Keratinocyte (primary cell): ENCODE results near the gene CACFD1. TPM values are rescaled to one million over a fixed set of nuclear protein-coding genes. Genes with fewer than 3 reads are reported as not detected.

ENCODE experiments used
- DNase-seq: peaks from one replicate; pipeline ENCODE4 v3.0.0-alpha.2; 2011; ENCODE audit warnings: low read depth, missing footprints, low spot score
- FAIRE-seq: peaks from 2 replicates; lab custom pipeline; 2011; peaks lifted over from hg19 to GRCh38; lab: Jason Lieb, UNC
- H2AFZ ChIP-seq: 2 replicates; pipeline ENCODE4 v1.6.0; 2012; ENCODE audit warnings: low read length, control low read depth, inconsistent platforms; ENCODE audit not compliant: control insufficient read depth
- H3K27ac ChIP-seq: 2 replicates; pipeline ENCODE4 v1.5.1; 2011; ENCODE audit warnings: low read length; ENCODE audit not compliant: control insufficient read depth, insufficient read depth
- H3K27me3 ChIP-seq: 3 replicates; pipeline ENCODE4 v1.6.0; 2011; ENCODE audit warnings: low read length; ENCODE audit not compliant: control insufficient read depth, insufficient read depth; ENCODE audit errors: extremely low read depth
- H3K36me3 ChIP-seq, 2 experiments: 2 replicates in 1 of 2; 3 replicates in 1 of 2; pipeline ENCODE4 v1.5.1; 2011; ENCODE audit warnings: low read length in 2 of 2, mild to moderate bottlenecking in 1 of 2; ENCODE audit not compliant: control insufficient read depth in 2 of 2, insufficient read depth in 2 of 2; ENCODE audit errors: extremely low read depth in 1 of 2
- H3K4me1 ChIP-seq: 3 replicates; pipeline ENCODE4 v1.5.1; 2011; ENCODE audit warnings: low read length; ENCODE audit not compliant: control insufficient read depth, insufficient read depth; ENCODE audit errors: extremely low read depth
- H3K4me2 ChIP-seq: 3 replicates; pipeline ENCODE4 v1.6.0; 2011; ENCODE audit warnings: low read depth, low read length; ENCODE audit not compliant: control insufficient read depth, insufficient read depth; ENCODE audit errors: extremely low read depth
- H3K4me3 ChIP-seq, 3 experiments: fragments of 200-600 bp in 1 of 3; sonication (generic) in 1 of 3; 2 replicates in 2 of 3; 3 replicates in 1 of 3; pipeline ENCODE4 v1.5.1; 2011 to 2016; ENCODE audit warnings: low read length in 3 of 3, mild to moderate bottlenecking in 3 of 3, control low read depth in 2 of 3, inconsistent platforms in 1 of 3, low read depth in 1 of 3, mixed read lengths in 1 of 3, mixed run types in 1 of 3, moderate library complexity in 1 of 3; ENCODE audit not compliant: control insufficient read depth in 2 of 3, insufficient read depth in 2 of 3; ENCODE audit errors: extremely low read depth in 1 of 3
- H3K79me2 ChIP-seq: 2 replicates; pipeline ENCODE4 v1.6.0; 2012; ENCODE audit warnings: low read length; ENCODE audit not compliant: control insufficient read depth, insufficient read depth
- H3K9ac ChIP-seq: 3 replicates; pipeline ENCODE4 v1.6.0; 2011; ENCODE audit warnings: low read length; ENCODE audit not compliant: control insufficient read depth, insufficient read depth; ENCODE audit errors: extremely low read depth
- H3K9me1 ChIP-seq: 3 replicates; pipeline ENCODE4 v1.6.0; 2011; ENCODE audit warnings: low read length; ENCODE audit not compliant: control insufficient read depth, insufficient read depth; ENCODE audit errors: extremely low read depth
- H3K9me3 ChIP-seq: 2 replicates; pipeline ENCODE4 v1.5.1; 2012; ENCODE audit warnings: low read depth, low read length; ENCODE audit not compliant: control insufficient read depth
- H4K20me1 ChIP-seq: 3 replicates; pipeline ENCODE4 v1.6.0; 2011; ENCODE audit warnings: low read length; ENCODE audit not compliant: control insufficient read depth, insufficient read depth; ENCODE audit errors: extremely low read depth
- CTCF ChIP-seq, 3 experiments: IDR thresholded peaks in 1 of 3; conservative IDR thresholded peaks in 1 of 3; optimal IDR thresholded peaks in 1 of 3; 2 replicates in 2 of 3; 3 replicates in 1 of 3; pipeline versions ENCODE3 to v1.5.1; 2011; ENCODE audit warnings: low read length in 3 of 3, mild to moderate bottlenecking in 3 of 3, moderate library complexity in 2 of 3, control low read depth in 1 of 3, inconsistent platforms in 1 of 3; ENCODE audit not compliant: insufficient read depth in 2 of 3; ENCODE audit errors: extremely low read depth in 1 of 3
- EZH2 ChIP-seq: IDR thresholded peaks from one replicate; pipeline ENCODE4 v1.6.1; 2012; ENCODE audit warnings: inconsistent platforms, mild to moderate bottlenecking, low read length, moderate library complexity
- dilution Hi-C: fragments of 300-500 bp; cut with MboI; formaldehyde crosslinking; loops from one replicate; pipeline ENCODE4 v1.7.0; 2020; ENCODE audit warnings: low sequenced_read_pairs; ENCODE audit not compliant: extremely low pct_ligation_motif_present
- polyA plus RNA-seq, 5 experiments: library from polyadenylated mRNA; depleted of rRNA in 3 of 5; stranded (reverse) in 3 of 5; stranded (forward) in 1 of 5; unstranded in 1 of 5; fragments of >200 nt; gene quantifications; 1 replicate in 1 of 5; 2 replicates in 3 of 5; 3 replicates in 1 of 5; pipeline versions ENCODE4 v1.2.1 to v1.2.3, GENCODE V29; 2011 to 2012; ENCODE audit warnings: missing spikeins in 2 of 5, low read depth in 1 of 5, low replicate concordance in 1 of 5

The CACFD1 gene
- polyA plus RNA-seq, 1 donor (not counting 4 experiments of a cell fraction or from before 2014, with no cell fraction given), result 3.4 TPM

- dilution Hi-C loops, result no loop called here
- H3K4me3 ChIP-seq, result no peak overlapping the region
- H3K36me3 ChIP-seq, result no peaks in the 10 kb centered on the region
- no peak overlapping the region for H2AFZ ChIP-seq
- H4K20me1 ChIP-seq, result no peaks in the 10 kb centered on the region
- no peak overlapping the region for H3K9ac ChIP-seq
- H3K9me3 ChIP-seq, result no peaks in the 10 kb centered on the region
- no peaks in the 10 kb centered on the region for H3K9me1 ChIP-seq
- H3K4me2 ChIP-seq, result no peak overlapping the region
- no peak overlapping the region for H3K27ac ChIP-seq
- no peak for TF ChIP-seq CTCF (optimal IDR thresholded peaks at IDR 0.05 in 1 of 3, IDR thresholded peaks at IDR 0.05 in 1 of 3, conservative IDR thresholded peaks at IDR 0.05 in 1 of 3; ENCODE audit: extremely low read depth in 1 of 3, insufficient read depth in 2 of 3, low read length in 3 of 3)
- FAIRE-seq (no peak), DNase-seq (no peak)
- peaks cover 18% of the 10 kb centered on the region for H3K27me3 ChIP-seq
- H3K4me1 ChIP-seq, result peaks cover 12% of the 10 kb centered on the region
- H3K79me2 ChIP-seq, result no peaks in the 10 kb centered on the region
Measured at GRCh38 chr9:133494636-133495326, 35.0 kb downstream of the CACFD1 start.

GRCh38 chr9:133495327-133496293 lies 35.8 kb downstream of the CACFD1 start:
- dilution Hi-C loops, result no loop called here
- H3K27me3 ChIP-seq, result peaks cover 10% of the 10 kb centered on the region
- FAIRE-seq (peak; percentile 9), DNase-seq (no peak)
- H3K36me3 ChIP-seq, result no peaks in the 10 kb centered on the region
- H3K27ac ChIP-seq, result no peak overlapping the region
- H3K4me3 ChIP-seq, result no peak overlapping the region
- no peaks in the 10 kb centered on the region for H3K79me2 ChIP-seq
- H4K20me1 ChIP-seq, result no peaks in the 10 kb centered on the region
- H3K9me3 ChIP-seq, result no peaks in the 10 kb centered on the region
- no peaks in the 10 kb centered on the region for H3K9me1 ChIP-seq
- H3K4me1 ChIP-seq, result peaks cover 12% of the 10 kb centered on the region
- no peak overlapping the region for H2AFZ ChIP-seq
- no peak overlapping the region for H3K9ac ChIP-seq
- no peak for TF ChIP-seq CTCF (optimal IDR thresholded peaks at IDR 0.05 in 1 of 3, IDR thresholded peaks at IDR 0.05 in 1 of 3, conservative IDR thresholded peaks at IDR 0.05 in 1 of 3; ENCODE audit: extremely low read depth in 1 of 3, insufficient read depth in 2 of 3, low read length in 3 of 3)
- TF ChIP-seq EZH2, result no peak
- H3K4me2 ChIP-seq, result no peak overlapping the region
